ENCODE measurements around the gene GPR158.

GPR158 gene

GRCh38 chr10:25198151-25198550 is 23.4 kb downstream of the GPR158 start:
- DNase-seq = no peak

GRCh38 chr10:25206693-25207414 is 32.1 kb downstream of the GPR158 start:
- DNase-seq = no peak

DNA sequence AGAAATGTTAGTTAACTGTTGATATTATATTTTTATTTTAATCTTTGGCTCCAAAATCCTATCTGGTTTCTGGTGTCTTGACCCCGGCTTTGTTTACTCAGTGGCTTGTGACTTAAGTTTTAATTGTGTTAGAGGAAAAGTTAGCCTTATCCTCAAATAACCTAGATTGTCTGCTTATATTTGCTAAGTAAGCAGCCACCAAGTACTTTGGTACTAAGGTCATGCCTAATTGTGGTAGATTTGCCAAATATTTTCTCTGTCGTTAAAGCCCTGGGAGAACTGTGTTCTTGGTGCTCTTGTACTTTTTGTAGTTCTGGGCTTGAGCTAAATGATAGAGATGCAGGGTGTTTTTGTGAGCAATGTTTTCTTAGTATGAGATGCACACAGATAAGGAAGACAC is 34.8 kb downstream of the GPR158 start:
- DNase-seq = no peak

- no peak for DNase-seq
Measured at GRCh38 chr10:25210265-25210664, 35.5 kb downstream of the GPR158 start.

DNA sequence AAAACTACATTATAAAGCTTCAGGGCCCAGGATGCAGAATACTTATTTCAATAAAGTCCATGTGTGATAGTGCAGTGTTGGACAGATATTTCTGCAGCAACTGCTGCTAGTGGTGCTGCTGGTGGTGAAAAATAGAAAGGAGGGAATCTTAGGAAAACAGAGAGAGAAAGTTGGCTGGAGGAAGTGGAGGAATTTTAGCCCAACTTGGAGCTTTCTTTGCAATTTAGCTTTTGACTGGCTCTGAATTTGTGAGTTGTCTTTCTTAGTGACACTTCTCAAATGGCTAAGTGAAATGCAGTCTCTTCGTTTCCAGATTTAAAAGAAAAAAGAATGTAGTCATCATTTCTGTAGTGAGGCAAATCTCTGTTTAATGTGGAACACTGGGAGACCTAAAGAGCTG is 45.4 kb downstream of the GPR158 start:
- no peak for DNase-seq

GRCh38 chr10:25222085-25222660 is 47.4 kb downstream of the GPR158 start:
- DNase-seq = no peak

- DNase-seq = no peak
Measured at GRCh38 chr10:25226775-25227682, 52.2 kb downstream of the GPR158 start.

DNA sequence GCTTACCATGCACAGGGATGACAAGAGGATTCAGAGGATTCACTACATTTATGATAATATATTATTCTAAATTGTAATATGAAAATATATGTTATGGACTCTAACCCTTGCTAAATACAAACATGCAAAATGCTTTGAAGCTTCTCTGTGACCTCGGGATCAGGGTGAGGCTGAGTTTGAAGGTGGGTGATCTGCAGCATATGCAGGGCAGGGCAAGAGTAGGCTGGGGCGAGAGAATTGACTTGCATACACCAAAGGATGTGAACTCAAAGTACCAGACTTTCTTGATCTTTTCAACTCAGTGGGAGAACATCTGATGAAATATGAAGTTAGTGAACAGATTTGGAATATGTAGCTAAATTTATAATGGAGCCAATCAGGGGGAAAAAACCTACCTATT is 57.0 kb downstream of the GPR158 start:
- no peak for DNase-seq

DNA sequence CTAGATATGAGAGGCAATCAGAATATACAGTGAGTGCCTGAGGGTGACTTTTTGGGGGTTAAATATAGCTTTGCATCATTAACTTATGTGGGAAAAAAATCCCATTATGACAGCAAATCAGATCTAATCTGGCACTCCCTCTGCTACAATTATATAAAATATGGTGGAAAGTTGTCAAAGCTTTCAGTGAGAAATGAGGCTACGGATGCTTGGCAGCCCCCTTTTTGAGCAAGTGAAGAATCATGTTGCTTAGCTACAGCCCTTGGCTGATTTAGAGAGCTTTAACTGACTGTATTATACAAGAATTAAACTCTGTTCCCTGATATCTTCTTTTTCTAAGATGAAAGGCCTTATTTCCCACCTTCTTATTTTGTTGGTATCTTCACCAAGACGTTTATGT is 57.4 kb downstream of the GPR158 start:
- DNase-seq = no peak

DNA sequence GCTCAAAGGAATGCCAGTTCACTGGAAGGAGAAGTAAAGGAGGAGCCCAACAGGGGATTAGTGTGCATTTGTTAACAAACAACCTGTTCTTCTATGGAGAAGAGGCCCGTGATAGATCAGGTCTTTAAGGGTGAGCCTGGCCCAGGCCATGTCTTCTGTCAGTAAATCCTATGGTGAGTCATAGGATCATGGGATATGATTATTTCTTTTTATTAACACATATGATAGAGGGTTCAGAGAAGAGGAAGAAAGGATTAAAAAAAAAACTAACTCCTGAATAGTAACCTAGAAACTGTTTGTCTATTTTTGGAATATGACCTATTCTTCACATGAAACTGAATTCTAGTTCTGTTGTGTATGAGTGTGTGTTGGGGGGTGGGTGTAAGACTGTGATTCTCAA is 70.4 kb downstream of the GPR158 start:
- no peak for DNase-seq

- no peak for DNase-seq
Measured at GRCh38 chr10:25257646-25258045, 82.8 kb downstream of the GPR158 start.

DNA sequence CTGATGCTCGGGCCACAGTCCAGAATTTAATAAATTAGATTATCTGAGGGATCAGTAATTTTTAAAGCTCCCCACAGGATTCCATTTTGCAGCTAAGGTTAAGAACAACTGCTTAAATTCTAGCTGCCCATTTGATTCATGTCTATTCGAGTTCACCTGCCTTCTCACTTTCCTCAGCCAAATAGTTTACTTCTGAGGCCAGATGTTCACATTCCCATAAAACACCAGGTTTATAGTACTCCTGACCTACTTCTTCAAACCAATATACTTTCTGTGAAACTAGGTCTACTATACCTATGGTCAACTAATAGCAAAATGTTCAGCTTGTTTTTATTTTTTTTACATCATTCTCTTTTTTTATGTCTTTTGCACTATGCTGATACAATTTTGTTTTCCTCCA is 86.3 kb downstream of the GPR158 start:
- no peak for DNase-seq

GRCh38 chr10:25261558-25261957 is 86.8 kb downstream of the GPR158 start:
- no peak for DNase-seq

DNA sequence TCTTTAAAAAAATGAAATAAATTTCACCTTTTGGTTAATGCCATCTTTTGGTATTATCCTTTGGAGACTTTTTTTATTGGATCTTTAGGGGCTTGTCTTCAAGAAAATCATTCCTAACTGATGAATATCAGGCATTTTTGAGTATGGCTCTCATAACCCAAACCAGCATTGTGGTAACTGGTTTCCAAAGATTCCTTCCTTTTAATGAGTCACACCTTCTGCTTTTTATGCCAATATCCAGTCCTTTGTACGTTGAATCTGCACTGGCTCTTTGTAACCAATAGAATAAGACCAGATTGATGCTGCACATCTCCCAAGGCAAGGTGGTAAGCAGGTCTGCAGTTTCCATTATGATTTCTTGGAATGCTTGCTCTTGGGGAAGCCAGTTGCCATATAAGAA is 89.1 kb downstream of the GPR158 start:
- no peak for DNase-seq

DNA sequence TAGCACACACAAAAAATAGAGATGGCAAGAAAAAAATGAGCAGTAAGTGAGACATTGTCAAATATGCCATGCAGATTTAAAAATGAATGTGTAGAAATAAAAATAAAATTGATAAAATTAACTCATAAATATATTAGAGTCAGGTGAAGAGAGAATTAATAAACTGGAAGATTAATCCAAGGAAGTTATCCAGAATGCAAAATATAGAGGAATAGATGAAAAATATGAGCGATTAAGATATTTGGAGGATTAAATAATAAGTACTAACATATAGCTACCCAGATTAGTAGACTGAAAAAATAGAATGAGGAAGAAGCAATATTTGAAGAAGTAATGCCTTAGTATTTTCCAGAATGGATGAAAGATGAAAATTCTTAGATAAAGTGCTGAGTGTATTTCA is 103.4 kb downstream of the GPR158 start:
- DNase-seq = no peak

- no peak for DNase-seq
Measured at GRCh38 chr10:25280076-25280475, 105.3 kb downstream of the GPR158 start.

GRCh38 chr10:25280573-25280972 is 105.8 kb downstream of the GPR158 start:
- DNase-seq = no peak

GRCh38 chr10:25285809-25286208 is 111.0 kb downstream of the GPR158 start:
- no peak for DNase-seq

DNA sequence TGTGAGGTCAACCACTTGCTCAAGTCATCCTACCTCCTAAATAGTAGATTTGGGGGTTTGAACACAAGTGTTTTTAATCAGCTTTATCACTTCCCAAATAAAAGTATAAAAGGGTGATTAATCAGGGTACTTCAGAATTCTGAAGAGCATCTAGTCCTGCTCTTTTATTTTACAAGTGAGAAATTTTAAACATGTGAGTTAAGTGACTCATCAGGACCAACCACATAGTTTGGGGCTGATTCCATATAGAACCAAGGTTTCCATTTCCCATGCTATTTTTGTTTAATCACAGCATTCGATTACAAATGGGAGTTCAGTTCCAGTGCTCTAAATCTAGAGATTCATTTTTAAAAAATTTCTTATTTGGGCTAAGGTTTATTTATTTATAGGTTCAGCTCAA is 113.4 kb downstream of the GPR158 start:
- no peak for DNase-seq

GRCh38 chr10:25294032-25294926 is 119.5 kb downstream of the GPR158 start:
- no peak for DNase-seq

- no peak for DNase-seq
Measured at GRCh38 chr10:25296324-25296723, 121.5 kb downstream of the GPR158 start.

DNA sequence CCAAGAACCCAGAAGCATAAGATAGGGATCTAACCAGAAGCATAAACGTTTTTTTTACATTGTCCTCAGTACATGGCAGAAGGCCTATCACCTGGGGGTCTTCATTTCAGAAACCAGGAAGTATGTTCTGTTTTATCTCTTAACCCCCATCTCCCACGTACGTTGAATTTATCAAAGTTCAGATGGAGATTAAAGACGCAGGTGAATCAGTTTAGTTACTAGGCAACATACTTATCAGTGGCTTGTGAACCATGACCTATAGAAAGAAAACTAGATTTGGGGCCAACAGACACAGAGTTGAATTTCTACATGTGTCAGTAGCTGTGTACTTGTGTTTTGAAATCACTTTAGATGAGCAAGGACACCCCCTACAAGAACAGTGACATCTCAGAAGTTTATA is 122.7 kb downstream of the GPR158 start:
- no peak for DNase-seq

- no peak for DNase-seq
Measured at GRCh38 chr10:25300073-25300472, 125.3 kb downstream of the GPR158 start.
